SK-N-DZ (cell line): Measurements from ENCODE around the gene CEP112.

ENCODE experiments used
- DNase-seq: peaks from one replicate; pipeline ENCODE4 v3.0.0-alpha.2; 2015; ENCODE audit warnings: low spot score

Gene CEP112

GRCh38 chr17:65660078-65660477 is 531.9 kb downstream of the CEP112 start:
- DNase-seq, result no peak

- DNase-seq, result no peak
These were observed 532.4 kb downstream of the CEP112 start for GRCh38 chr17:65659512-65659911.

DNA sequence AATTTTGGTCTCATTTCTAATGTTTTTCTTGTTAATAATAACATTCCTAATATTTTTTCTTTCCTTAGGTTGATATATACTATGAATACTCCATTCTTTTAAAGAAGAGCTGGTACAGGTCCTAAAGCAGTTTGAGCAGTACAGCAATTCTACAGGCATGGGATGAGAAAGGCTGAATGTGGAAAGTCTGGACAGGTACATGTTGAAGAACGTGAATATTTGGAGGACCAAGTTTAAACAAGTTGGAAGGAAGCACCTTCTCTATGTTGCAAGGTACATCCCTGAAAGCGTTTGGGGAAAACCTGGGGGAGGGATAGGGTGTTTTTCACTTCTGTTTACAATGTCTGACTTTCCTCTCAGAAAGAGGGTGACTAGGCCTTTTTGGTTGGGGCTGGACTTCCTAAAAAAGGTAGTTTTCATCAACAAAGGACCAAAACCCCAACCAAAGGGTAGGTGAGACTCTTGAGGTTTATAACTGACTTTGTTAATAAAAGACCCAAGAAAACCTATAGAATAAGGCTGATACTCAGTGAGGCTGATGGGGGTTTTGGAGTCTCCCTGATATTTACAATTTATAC is 534.6 kb downstream of the CEP112 start:
- DNase-seq, result no peak

GRCh38 chr17:65656390-65657250 is 535.3 kb downstream of the CEP112 start:
- no peak for DNase-seq

- no peak for DNase-seq
These were observed 536.2 kb downstream of the CEP112 start for GRCh38 chr17:65655706-65656105.

- no peak for DNase-seq
These were observed 547.4 kb downstream of the CEP112 start for GRCh38 chr17:65644545-65644944.

DNA sequence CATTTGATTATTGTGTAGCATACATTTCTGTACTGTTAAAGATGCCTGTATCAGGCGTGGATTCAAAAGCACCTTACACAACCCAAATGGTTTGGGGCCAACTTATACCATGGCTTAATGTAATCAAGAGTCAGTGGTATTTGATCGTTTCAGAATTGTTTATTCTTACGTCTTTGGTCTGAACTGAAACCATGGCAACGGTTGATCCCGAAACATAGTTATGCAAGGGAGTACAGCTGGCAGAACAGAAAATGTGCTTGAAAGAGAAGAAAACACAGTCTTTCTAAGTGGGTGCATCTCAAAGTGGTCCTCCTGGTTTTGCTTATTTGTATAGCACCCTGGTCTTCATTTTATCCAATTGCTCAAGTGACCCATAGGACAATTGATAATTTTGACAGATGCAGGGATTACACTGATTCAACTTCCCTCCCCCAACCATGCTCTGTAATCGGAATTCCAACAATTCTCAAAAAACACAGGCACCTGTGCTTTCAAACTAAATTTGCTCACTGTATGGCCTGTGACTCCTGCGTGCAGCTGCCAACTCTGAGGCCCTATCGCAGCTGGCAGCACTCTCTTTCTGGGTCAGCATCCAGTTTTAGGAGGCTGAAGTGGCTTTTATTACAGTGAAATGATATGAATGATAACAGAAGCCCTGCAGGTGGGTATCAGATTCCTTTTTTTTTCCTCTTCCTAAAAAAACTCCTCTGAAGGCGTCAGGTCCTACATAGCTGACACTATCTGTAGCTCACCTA is 553.5 kb downstream of the CEP112 start:
- DNase-seq, result no peak

DNA sequence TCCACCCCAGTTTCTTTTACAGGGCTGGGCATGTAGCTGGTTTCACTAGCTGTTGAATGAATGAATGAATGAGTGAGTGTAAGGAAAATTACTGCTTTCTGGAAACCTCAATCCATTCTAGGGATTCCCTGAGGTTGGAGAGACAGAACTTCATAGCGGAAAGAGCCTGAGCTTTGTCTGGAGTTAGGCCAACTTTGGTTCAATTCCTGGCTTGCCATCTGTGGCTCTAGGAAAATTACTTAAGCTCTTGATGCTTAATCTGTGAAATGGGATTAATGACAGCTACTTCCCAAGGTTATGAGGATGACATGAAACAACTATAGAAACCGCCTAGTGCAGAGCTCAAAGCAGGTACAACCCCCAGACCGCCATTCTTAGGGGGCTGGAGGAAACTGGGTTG is 554.1 kb downstream of the CEP112 start:
- no peak for DNase-seq

DNA sequence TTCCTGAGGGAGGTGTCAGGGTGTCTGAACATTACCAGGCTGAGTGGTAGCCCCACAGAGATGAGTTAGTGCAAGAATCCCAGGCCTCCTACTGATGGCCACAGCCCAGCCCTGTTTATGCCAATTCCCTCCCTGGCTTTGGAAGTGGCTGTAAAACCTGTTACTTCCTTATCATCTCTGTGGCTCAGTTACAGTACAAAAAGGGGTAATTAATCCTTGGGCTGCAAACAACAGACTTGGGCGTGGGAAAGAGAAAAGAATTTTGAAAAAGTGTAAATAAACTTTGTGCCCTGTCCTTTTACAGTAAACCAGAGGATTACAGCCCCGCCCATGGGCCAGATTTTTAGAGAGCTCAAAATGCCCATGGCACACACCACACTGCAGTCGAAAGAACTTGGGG is 557.4 kb downstream of the CEP112 start:
- no peak for DNase-seq

DNA sequence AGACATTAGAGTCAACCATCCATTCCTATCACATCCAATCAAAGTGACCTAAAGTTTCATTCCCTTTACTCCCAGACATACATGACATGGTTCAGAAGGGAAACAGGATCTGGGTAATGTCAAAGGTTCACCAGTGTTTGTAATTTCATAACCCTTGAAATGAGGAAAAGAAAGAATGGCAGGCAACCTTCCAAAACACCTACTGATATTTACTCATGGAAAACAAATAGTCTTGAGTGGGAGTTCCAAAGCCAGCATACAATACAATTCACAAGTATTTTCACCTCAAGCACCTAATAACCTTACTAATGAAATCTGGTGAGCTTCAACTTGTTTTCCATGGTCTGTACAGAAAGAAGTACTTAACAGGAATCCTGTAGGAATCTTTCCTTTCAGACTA is 557.9 kb downstream of the CEP112 start:
- peak; percentile 15 for DNase-seq

DNA sequence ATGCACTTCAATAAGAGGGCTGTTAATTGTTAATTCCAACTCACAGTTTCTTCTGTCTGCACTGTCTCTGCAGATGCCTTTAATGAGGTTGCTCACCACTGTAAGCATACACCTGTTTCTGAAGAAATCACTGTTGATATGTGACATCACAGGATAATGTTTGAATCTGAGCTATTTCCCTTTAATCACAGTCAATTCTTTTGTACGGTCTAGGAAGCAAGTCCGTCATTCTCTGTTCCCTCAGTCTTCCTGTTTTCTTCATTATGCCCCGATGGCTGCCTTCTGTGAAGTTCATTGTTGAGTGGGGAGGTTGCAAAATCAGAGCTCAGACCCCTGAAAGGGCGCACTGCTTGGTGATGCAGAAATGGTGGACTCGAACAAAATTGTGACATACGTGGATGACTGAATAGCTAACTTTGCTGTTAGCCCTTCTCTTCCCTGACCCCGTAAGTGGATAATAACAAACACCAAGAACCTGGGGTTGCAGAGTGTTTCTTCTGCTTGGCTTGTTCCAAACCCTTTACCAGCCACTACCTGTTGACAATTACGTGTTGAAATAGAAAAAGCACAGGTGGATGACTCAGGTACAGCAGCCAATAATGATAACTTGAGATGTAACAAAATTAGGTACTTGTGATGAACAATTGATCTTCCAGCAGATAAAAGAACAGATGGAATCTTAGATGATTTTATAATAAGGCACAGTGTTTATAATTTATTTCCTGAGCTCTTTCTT is 558.6 kb downstream of the CEP112 start:
- DNase-seq, result no peak

DNA sequence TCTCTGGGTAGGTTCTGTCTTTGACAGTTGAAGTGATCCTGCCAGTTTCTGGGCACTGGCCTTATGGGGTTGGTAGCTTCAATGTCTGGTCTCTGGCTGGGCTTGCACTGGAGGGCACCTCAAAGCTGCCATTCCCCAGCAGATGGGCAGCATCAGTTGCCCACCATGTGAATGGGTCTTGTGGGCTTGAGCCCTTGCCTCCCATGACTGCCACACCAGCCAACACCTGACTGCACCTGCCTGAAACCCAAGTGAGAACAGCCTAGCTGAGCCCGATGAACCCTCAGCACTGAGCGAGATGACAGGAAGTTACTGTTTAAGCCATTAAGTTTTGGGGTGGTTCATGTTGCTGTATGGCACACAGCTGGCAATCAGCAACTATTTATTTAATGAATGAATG is 561.4 kb downstream of the CEP112 start:
- no peak for DNase-seq

- DNase-seq, result no peak
These were observed 562.7 kb downstream of the CEP112 start for GRCh38 chr17:65629234-65629690.

- DNase-seq, result no peak
These were observed 563.3 kb downstream of the CEP112 start for GRCh38 chr17:65628644-65629036.

- DNase-seq, result no peak
These were observed 563.9 kb downstream of the CEP112 start for GRCh38 chr17:65627891-65628643.

- DNase-seq, result no peak
These were observed 564.8 kb downstream of the CEP112 start for GRCh38 chr17:65627108-65627507.

- no peak for DNase-seq
These were observed 565.5 kb downstream of the CEP112 start for GRCh38 chr17:65626451-65626850.

- no peak for DNase-seq
These were observed 573.4 kb downstream of the CEP112 start for GRCh38 chr17:65618516-65618915.

- no peak for DNase-seq
These were observed 574.4 kb downstream of the CEP112 start for GRCh38 chr17:65617496-65617895.

- no peak for DNase-seq
These were observed 582.2 kb downstream of the CEP112 start for GRCh38 chr17:65609749-65610148.

DNA sequence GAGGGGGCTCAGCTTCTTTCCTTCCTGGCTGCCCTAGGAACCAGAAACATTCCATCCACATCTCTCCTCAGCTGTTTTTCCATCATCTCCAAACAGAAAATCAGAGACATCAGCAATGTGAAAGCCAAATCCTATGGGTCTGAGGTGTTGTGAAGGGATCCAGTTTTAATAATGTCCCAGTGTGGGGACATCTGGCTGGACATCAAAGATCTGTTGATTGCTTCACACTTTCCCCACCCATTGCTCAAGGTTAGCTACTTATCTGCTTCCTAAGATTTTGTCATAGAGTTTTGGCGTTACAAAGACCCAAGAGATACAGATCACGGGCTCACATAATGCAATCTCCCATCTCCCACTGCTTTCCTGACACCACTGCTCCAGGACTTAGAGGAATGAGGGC is 582.6 kb downstream of the CEP112 start:
- no peak for DNase-seq
